Activated CD4-positive, alpha-beta T cell treated with anti-CD3 and anti-CD28 coated beads for 36 hours (primary cell): ENCODE results near the gene RIPPLY1. TPM values are rescaled to one million over a fixed set of nuclear protein-coding genes. Genes with fewer than 3 reads are reported as not detected.

ENCODE experiments used
- ATAC-seq: fragments of 200-7000 bp; cut with Tn5 transposase; one replicate; pipeline ENCODE4 v1.10.0; 2021; ENCODE audit warnings: mild to moderate bottlenecking, moderate library complexity
- CTCF ChIA-PET: fragments of 350-600 bp; sonication (Branson Sonifier 250); formaldehyde crosslinking; loops from one replicate; lab custom pipeline; 2021; ENCODE audit warnings: antibody characterized with exemption; lab: Charles Lee
- POLR2A ChIA-PET: fragments of 350-600 bp; sonication (Branson Sonifier 250); formaldehyde crosslinking; loops from one replicate; lab custom pipeline; 2021; ENCODE audit warnings: antibody characterized with exemption, inconsistent platforms; lab: Charles Lee
- DNase-seq: peaks from one replicate; pipeline ENCODE4 v3.0.0-alpha.2; 2020
- H3K27ac Mint-ChIP-seq: one replicate; pipeline ENCODE4 v1.8.0; 2021; ENCODE audit warnings: mixed read lengths
- H3K27me3 Mint-ChIP-seq: one replicate; pipeline ENCODE4 v1.8.0; 2021; ENCODE audit warnings: mixed read lengths
- H3K36me3 Mint-ChIP-seq: one replicate; pipeline ENCODE4 v1.8.0; 2021; ENCODE audit warnings: low read depth, mixed read lengths
- H3K4me1 Mint-ChIP-seq: one replicate; pipeline ENCODE4 v1.8.0; 2021; ENCODE audit warnings: mixed read lengths
- H3K4me3 Mint-ChIP-seq: one replicate; pipeline ENCODE4 v1.8.0; 2021; ENCODE audit warnings: mild to moderate bottlenecking, moderate library complexity, mixed read lengths
- H3K9me3 Mint-ChIP-seq: one replicate; pipeline ENCODE4 v1.8.0; 2021; ENCODE audit warnings: low read depth, mixed read lengths
- intact Hi-C, 2 experiments: fragments of 100-400 bp; cut with DNase I in 1 of 2; cut with micrococcal nuclease in 1 of 2; formaldehyde crosslinking; loops; one replicate each; pipeline versions ENCODE4 v1.14.2 to v1.15.1; 2022 to 2024; cut with DNase I, micrococcal nuclease
- total RNA-seq, 2 experiments: library from RNA; stranded (reverse); gene quantifications; one replicate each; pipeline ENCODE4 v1.2.3, GENCODE V29; 2021

Gene RIPPLY1
- total RNA-seq, 2 experiments from 2014 or later, result not detected

DNA sequence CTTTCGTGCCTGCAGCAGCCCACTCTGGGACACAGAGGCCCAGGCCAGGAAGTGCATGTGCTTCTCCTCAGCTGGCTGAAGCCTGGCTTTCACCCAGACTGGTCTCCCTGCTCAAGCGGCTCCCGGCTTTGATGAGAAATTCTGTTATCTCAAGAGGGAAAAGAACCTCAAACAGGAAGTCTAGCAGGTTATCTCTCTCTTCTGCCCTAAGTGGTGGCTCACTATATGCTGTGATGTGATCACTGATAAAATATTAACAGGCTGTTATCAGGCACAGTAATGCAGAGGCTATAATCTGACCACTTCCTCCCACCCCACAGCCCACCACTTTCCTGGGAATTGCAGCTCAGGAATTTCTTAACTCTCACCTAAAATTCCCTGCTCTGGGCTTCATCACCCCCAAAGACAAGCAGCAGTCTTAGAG lies 30.4 kb upstream of the RIPPLY1 start:
- H3K9me3 Mint-ChIP-seq, result no peaks in the 10 kb centered on the region
- DNase-seq, result no peak
- H3K27ac Mint-ChIP-seq, result no peak overlapping the region
- peaks cover 2% of the 10 kb centered on the region for H3K4me1 Mint-ChIP-seq
- intact Hi-C loops, result no loop called here
- ChIA-PET CTCF (no interaction called here), POLR2A (no interaction called here)
- H3K27me3 Mint-ChIP-seq, result no peaks in the 10 kb centered on the region
- no peaks in the 10 kb centered on the region for H3K36me3 Mint-ChIP-seq
- H3K4me3 Mint-ChIP-seq, result no peak overlapping the region
- ATAC-seq, result no peak

DNA sequence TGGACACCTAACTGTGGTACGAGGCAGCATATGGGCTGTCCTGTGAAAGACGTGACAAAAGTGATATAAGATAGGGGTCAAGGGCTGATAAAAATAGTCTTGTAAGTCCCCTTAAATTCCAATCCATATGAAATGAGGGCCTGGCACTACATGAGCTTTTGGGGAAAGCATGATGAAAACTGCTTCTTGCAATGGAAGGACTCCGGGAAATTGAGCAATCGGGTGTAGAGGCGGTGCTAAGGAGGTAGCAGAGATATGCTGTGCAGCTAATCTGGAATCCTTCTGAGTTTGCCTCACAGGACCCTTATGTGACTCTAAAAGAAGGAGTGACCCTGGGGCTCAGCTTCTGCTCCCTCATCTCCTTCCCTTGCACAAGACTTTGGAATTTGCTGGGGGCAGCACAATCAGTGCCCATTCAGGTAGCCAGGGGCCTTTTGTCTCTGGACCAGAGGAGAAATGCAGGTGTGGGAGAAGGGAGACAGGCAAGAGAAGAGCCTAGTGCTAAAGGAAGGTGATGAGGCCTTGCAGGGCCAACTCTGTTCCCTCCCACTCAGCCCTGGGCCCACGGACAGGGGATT lies 29.9 kb upstream of the RIPPLY1 start:
- Mint-ChIP-seq H3K36me3 (no peaks in the 10 kb centered on the region), H3K4me3 (no peak overlapping the region), H3K4me1 (peaks cover 2% of the 10 kb centered on the region), H3K27ac (no peak overlapping the region), H3K9me3 (no peaks in the 10 kb centered on the region), H3K27me3 (no peaks in the 10 kb centered on the region)
- intact Hi-C loops, result no loop called here
- DNase-seq, result no peak
- ChIA-PET POLR2A (no interaction called here), CTCF (interaction anchor here (0.7 to 1.5 kb wide), 2 partner anchors 34 to 1522 kb away, joined by 4 read pairs; no protein-coding TSS in a partner anchor)
- ATAC-seq, result no peak

DNA sequence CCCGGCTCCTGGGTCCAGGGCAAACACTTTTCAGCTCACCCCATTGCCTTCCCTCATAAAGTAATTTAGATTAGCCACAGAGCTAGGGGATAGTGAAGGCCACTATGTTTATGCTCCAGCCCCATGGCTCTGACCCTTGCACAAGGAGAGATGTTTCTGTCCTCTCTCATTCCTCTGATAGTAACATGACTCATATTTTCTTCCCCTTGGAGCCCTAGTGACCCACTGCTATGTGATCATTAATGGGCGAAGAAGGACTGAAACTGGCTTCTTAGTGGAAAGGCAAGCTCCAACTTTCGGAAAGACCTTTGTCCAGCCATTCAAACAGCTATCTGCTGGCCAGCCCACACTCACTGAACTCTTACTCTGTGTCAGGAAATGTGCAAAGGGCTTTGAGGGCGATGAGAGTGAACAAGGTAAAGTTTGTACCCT lies 29.4 kb upstream of the RIPPLY1 start:
- Mint-ChIP-seq H3K27me3 (no peaks in the 10 kb centered on the region), H3K9me3 (no peaks in the 10 kb centered on the region), H3K4me3 (no peak overlapping the region), H3K36me3 (no peaks in the 10 kb centered on the region), H3K4me1 (peaks cover 2% of the 10 kb centered on the region), H3K27ac (no peak overlapping the region)
- POLR2A ChIA-PET, result no interaction called here
- DNase-seq, result no peak
- ATAC-seq, result no peak
- CTCF ChIA-PET, result interaction anchor here (0.7 to 1.5 kb wide), 2 partner anchors 34 to 1523 kb away, joined by 4 read pairs; no protein-coding TSS in a partner anchor
- intact Hi-C loops, result no loop called here

DNA sequence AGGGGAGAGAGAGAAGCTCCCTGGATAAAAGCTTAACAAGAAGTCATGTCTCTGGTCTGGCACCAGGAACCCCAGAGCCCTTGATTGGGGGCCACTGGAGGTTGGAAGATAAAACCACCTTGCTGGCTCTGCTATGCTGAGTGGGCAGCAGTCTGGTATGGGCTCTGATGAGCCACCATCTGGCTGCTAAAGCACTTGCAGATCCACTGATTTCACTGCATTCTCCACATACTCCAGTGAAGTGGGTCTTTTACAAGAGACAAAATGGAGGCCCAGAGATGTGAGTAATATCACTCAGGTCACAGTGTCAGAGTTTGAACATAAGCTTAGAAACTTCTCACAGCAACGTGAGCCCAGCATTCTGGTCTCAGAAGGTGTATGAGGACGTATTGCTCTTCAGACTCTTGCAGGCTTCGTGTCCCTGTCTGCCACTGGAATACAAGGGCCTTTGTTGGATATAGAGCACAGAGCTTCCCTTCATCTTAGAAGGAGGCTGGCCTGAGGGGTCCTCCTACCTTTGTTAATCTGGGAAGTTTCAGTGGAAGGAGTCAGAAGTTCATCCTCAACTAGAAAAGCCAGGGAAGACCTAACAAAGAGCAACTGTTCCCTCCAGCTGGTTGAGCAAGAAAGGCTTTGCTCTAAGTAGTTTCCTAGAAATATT lies 28.8 kb upstream of the RIPPLY1 start:
- POLR2A ChIA-PET, result no interaction called here
- no peak for DNase-seq
- peaks cover 2% of the 10 kb centered on the region for H3K4me1 Mint-ChIP-seq
- H3K27me3 Mint-ChIP-seq, result no peaks in the 10 kb centered on the region
- no peak for ATAC-seq
- intact Hi-C loops, result no loop called here
- CTCF ChIA-PET, result interaction anchor here (1.5 kb wide), 1 partner anchor 33 kb away, joined by 4 read pairs; no protein-coding TSS in a partner anchor
- H3K36me3 Mint-ChIP-seq, result no peaks in the 10 kb centered on the region
- H3K27ac Mint-ChIP-seq, result no peak overlapping the region
- H3K9me3 Mint-ChIP-seq, result no peaks in the 10 kb centered on the region
- no peak overlapping the region for H3K4me3 Mint-ChIP-seq

DNA sequence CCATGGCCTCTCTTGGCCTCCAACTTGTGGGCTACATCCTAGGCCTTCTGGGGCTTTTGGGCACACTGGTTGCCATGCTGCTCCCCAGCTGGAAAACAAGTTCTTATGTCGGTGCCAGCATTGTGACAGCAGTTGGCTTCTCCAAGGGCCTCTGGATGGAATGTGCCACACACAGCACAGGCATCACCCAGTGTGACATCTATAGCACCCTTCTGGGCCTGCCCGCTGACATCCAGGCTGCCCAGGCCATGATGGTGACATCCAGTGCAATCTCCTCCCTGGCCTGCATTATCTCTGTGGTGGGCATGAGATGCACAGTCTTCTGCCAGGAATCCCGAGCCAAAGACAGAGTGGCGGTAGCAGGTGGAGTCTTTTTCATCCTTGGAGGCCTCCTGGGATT lies 25.1 kb upstream of the RIPPLY1 start:
- no peaks in the 10 kb centered on the region for H3K27me3 Mint-ChIP-seq
- ChIA-PET CTCF (no interaction called here), POLR2A (no interaction called here)
- intact Hi-C loops, result no loop called here
- no peak for DNase-seq
- no peaks in the 10 kb centered on the region for H3K36me3 Mint-ChIP-seq
- H3K4me1 Mint-ChIP-seq, result no peaks in the 10 kb centered on the region
- no peak overlapping the region for H3K4me3 Mint-ChIP-seq
- H3K9me3 Mint-ChIP-seq, result no peaks in the 10 kb centered on the region
- ATAC-seq, result no peak
- H3K27ac Mint-ChIP-seq, result no peak overlapping the region

DNA sequence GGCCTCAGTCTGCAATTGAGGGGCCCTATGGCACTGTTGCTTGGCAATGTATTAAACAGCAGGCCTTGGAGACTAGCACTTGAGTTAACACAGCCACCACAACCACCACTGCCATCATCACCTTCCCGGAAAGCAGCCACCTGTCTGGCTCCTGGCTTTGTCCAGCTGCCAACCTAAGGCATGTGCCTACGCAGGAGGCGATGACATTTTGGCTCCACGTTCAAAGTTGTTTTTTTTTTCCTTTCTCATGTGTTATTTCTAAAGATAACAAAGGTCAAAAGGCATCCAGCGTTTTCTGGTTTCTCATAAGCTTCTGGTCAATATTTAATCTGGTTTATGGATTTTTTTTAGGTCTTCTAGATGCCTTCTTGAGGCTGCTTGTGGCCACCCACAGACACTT lies 24.6 kb upstream of the RIPPLY1 start:
- DNase-seq, result no peak
- Mint-ChIP-seq H3K36me3 (no peaks in the 10 kb centered on the region), H3K27me3 (no peaks in the 10 kb centered on the region), H3K9me3 (no peaks in the 10 kb centered on the region), H3K27ac (no peak overlapping the region), H3K4me1 (no peaks in the 10 kb centered on the region), H3K4me3 (no peak overlapping the region)
- intact Hi-C loops, result no loop called here
- no peak for ATAC-seq
- ChIA-PET CTCF (no interaction called here), POLR2A (no interaction called here)

DNA sequence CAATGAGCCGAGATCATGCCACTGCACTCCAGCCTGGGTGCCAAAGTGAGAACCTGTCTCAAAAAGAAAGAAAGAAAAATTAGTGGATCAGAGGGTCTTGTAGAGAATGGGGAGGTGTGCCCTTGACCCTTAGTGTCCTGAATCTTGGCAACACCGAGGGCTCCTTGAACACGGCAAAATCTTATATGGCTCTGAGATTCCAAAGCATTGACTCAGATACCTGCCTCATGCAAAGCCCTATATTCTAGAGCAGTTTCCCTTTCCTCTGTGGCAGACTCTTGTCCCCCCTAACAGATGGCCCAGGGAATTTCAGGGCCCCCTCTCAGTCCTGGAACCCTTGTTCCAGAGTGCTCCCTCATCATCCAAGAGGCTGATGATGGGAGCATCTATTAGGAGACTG lies 23.9 kb upstream of the RIPPLY1 start:
- POLR2A ChIA-PET, result no interaction called here
- Mint-ChIP-seq H3K4me3 (no peak overlapping the region), H3K27ac (no peak overlapping the region), H3K9me3 (no peaks in the 10 kb centered on the region), H3K36me3 (no peaks in the 10 kb centered on the region), H3K27me3 (no peaks in the 10 kb centered on the region), H3K4me1 (no peaks in the 10 kb centered on the region)
- ATAC-seq (no peak), DNase-seq (no peak)
- CTCF ChIA-PET, result no interaction called here
- intact Hi-C loops, result no loop called here

DNA sequence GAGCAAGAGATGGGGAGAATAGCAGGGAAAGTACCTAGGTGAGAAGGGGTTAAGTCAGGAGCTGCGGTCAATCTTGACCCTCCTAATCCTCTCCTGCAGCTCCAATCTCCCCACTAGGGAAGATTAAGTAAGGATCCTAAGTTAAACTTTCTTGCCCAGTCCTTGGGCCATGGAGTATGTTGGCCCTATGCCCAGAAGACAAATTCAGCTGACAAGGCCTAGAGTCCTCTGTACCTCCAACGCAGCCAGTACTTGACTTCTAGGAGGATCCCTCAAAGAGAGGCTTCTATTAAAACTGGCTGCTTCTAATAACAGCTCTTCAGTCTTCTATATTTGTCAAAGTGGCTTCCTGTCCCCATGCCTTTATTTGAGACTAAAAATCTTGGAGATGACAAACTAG lies 18.5 kb upstream of the RIPPLY1 start:
- DNase-seq, result no peak
- no peaks in the 10 kb centered on the region for H3K36me3 Mint-ChIP-seq
- H3K4me3 Mint-ChIP-seq, result no peak overlapping the region
- ChIA-PET CTCF (interaction anchor here (0.6 to 1.2 kb wide), 2 partner anchors 9 to 123 kb away, joined by 3 to 5 read pairs; no protein-coding TSS in a partner anchor), POLR2A (no interaction called here)
- peaks cover 17% of the 10 kb centered on the region for H3K4me1 Mint-ChIP-seq
- H3K27ac Mint-ChIP-seq, result no peak overlapping the region
- H3K9me3 Mint-ChIP-seq, result no peaks in the 10 kb centered on the region
- no peak for ATAC-seq
- H3K27me3 Mint-ChIP-seq, result no peaks in the 10 kb centered on the region
- intact Hi-C loops, result no loop called here

DNA sequence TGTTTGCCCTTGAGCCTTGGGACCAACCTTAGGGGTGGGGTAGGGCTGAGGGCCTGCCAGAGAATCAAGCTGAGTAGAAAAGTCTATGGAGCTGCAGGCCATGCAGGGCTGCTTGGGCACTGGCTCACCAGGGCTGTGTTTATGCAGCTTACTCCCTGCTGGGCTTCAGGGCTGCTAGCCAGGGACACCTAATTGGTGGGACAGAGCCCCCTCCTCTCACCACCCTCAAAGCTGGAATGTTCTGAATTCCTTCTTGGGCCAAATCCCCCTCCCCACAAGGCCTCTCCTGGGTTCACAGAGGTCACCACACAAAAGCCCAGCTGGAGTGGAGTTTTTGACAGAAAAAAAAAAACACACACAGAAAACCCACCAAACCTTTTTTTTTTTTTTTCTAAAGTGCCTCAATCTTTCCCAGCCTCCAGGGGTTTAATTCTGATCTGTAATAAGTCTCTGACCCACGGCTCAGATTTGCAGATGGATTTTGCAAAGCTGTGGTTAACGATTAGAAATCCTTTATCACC lies 16.9 kb upstream of the RIPPLY1 start, which contains the start of gene CLDN2:
TSS of gene CLDN2 (plus strand) at position 471 of the 521 bp plus-strand sequence. CDS start 7,827 bp downstream, outside the sequence.
- peaks cover 17% of the 10 kb centered on the region for H3K4me1 Mint-ChIP-seq

DNA sequence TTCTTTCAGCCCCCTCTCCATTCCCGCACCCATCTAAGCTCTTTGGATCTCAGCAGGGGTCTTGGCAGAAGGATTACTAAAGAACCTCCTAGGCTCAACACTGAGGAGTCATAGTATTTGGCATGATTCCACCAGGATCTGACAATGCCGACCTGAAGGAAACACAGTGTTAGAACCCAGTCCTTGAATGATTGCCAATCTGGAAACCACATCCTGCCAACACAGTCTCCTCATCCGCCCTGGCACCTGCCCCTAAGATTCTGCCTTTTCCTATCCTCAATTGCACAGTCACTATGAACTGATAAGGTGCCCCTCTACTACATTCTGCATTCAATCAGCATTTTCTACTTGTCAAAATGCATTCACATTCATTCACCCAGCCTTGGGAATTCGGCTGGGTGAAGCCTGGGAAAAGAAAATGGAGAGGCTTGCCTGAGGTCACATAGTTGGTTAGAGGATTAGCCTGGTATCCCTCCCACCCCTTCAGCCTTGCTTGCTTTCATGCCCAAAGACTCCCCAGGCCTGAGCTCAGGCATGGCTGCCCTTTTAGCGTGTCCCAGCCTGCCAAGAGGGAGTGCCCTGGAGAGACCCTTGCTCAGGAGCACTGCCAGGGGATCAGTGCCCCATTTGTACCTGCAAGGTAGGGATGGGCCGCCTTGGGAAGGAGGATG lies 14.8 kb upstream of the RIPPLY1 start:
- DNase-seq (peak; percentile 10), ATAC-seq (peak; percentile 66)
- CTCF ChIA-PET, result no interaction called here

More for the DNA sequence above, 16.9 kb upstream of the RIPPLY1 start, which contains the start of gene CLDN2:
- POLR2A ChIA-PET, result no interaction called here
- CTCF ChIA-PET, result no interaction called here
- ATAC-seq, result no peak
- Mint-ChIP-seq H3K27ac (no peak within 1 kb of the TSS), H3K36me3 (no peaks in the 10 kb centered on the region), H3K9me3 (no peaks in the 10 kb centered on the region), H3K4me3 (no peak within 1 kb of the TSS), H3K27me3 (peaks cover 2% of the 10 kb centered on the region)
- no peak for DNase-seq
- intact Hi-C loops, result no loop called here

DNA sequence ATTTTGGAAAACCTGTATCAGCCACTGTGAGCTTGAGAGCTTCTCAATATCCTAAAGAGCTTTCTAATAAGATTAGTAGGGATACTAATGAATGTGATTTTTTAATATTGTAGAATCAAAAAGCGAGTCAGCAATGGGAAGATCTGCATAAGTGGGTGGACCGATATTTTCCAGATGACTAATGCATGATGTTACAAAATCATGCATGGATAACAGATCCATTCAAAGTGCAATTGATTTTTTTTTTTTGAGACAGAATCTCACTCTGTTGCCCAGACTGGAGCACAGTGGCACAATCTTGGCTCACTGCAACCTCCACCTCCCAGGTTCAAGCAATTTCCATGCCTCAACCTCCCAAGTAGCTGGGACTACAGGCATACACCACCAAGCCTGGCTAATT lies 9.7 kb upstream of the RIPPLY1 start:
- ATAC-seq (no peak), DNase-seq (no peak)
- Mint-ChIP-seq H3K9me3 (no peaks in the 10 kb centered on the region), H3K4me3 (no peak overlapping the region), H3K27me3 (peaks cover 2% of the 10 kb centered on the region), H3K4me1 (peaks cover 10% of the 10 kb centered on the region), H3K36me3 (no peaks in the 10 kb centered on the region), H3K27ac (no peak overlapping the region)
- intact Hi-C loops, result no loop called here
- POLR2A ChIA-PET, result no interaction called here
- CTCF ChIA-PET, result interaction anchor here (1.5 kb wide), 1 partner anchor 9 kb away, joined by 5 read pairs; no protein-coding TSS in a partner anchor

More for the DNA sequence above, 14.8 kb upstream of the RIPPLY1 start:
- Mint-ChIP-seq H3K9me3 (no peaks in the 10 kb centered on the region), H3K27me3 (peaks cover 2% of the 10 kb centered on the region), H3K27ac (peak overlapping the region; percentile 59), H3K4me1 (peaks cover 17% of the 10 kb centered on the region), H3K4me3 (no peak overlapping the region), H3K36me3 (no peaks in the 10 kb centered on the region)
- POLR2A ChIA-PET, result no interaction called here
- intact Hi-C loops, result no loop called here
